GM19025 (cell line): ENCODE measurements around the gene NT5C3B.
"Not testable (repeated sequence)": the region's sequence is repeated elsewhere in the genome, so short reads cannot be mapped to it uniquely, and the experiment has no call there.

Source experiments
- ATAC-seq: cut with Tn5 transposase; IDR thresholded peaks from one replicate; pipeline ENCODE4 v1.9.1; 2021; ENCODE audit warnings: mild to moderate bottlenecking, low read depth, moderate library complexity; ENCODE audit not compliant: unreplicated experiment

NT5C3B gene

DNA sequence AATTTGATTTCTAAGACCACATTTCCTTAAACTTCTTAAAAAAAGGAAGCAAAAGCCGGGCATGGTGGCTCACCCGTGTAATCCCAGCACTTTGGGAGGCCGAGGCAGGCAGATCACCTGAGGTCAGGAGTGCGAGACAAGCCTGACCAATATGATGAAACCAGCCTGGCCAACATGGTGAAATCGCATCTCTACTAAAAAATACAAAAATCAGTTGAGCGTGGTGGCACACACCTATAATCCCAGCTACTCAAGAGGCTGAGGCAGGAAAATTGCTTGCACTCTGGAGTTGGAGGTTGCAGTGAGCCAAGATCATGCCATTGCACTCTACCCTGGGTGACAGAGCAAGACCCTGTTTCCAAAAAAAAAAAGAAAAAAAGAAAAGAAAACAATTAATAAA is 4.7 kb upstream of the NT5C3B start:
- ATAC-seq: not testable (repeated sequence)

DNA sequence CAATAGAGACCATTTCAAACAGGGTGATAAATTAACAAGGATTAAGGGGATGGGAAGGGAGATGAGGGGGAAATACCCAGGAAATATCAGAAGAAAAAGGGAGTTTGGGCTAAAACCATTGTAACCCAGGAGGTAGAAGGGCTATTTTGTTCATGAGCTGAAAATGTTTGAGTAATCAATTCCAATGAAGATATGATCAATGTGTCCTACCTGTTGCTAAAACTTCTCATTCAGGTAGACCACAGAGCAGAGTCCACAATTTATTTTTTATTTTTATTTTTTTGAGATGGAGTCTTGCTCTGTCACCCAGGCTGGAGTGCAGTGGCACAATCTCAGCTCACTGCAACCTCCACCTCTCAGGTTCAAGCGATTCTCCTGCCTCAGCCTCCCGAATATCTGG is 3.4 kb upstream of the NT5C3B start:
- ATAC-seq: not testable (repeated sequence)

- no peak for ATAC-seq
These were observed 1.9 kb upstream of the NT5C3B start, which contains the start of gene KLHL10 for GRCh38 chr17:41837761-41838538. Gene KLHL10, plus strand, starts transcription at chr17:41837825. Its CDS starts 108 bp downstream, at chr17:41837933.

- no peak for ATAC-seq
These were observed 641 bp upstream of the NT5C3B start for GRCh38 chr17:41836550-41837196.

- ATAC-seq: no peak
These were observed 725 bp downstream of the NT5C3B start for GRCh38 chr17:41835214-41835799.

DNA sequence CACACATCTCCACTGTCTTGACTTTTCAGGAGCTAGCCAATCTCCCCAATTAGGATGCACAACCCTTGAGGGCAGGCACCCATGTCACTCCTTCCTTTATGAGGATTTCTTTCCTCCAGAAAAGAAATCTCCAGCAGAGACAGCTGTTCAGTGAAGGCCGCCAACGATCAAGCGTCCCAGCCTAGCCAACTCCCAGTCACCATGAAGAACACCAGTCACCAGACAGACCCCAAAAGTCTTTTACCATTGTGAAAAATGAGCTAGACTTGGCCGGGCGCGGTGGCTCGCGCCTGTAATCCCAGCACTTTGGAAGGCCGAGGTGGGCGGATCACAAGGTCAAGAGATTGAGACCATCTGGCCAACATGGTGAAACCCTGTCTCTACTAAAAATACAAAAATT is 6.1 kb downstream of the NT5C3B start:
- ATAC-seq: not testable (repeated sequence)

DNA sequence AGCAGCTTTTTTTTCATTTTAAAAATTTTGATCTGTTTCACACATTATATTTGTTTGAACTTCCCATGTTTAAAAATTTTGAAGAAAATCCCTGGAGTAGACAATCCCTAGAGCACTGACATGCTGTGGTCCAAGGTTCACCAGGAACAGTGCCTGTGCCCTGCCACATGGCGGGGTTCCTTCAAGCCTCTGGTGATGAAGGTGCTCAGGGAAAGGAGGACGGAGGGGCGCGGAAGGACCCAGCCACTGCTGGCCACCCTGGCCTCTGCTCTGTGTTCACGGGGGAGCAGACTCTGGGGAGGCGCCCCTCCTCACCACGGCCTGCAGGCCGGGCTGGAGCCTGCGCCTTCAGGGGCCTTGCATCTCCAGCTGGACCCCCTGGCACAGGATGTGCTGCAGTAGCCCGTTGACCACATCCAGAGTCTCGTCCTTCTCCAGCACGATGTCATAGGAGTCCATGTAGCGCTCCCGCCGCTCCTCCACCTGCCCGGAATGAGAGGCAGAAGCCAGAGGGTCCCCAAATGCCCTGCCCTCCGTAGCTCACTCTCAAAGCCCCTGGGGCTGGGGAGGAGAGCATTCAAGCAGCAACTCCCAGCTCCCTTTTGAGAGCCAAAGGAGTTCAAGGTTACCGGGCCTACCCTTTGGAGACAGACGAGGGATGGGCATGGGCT is 10.7 kb downstream of the NT5C3B start:
- no peak for ATAC-seq

- ATAC-seq: no peak
These were observed 11.9 kb downstream of the NT5C3B start for GRCh38 chr17:41824086-41824485.

GRCh38 chr17:41823580-41823979 is 12.5 kb downstream of the NT5C3B start:
- ATAC-seq: no peak

- no peak for ATAC-seq
These were observed 12.9 kb downstream of the NT5C3B start for GRCh38 chr17:41823141-41823524.

GRCh38 chr17:41822216-41823140 is 13.6 kb downstream of the NT5C3B start:
- ATAC-seq: no peak

DNA sequence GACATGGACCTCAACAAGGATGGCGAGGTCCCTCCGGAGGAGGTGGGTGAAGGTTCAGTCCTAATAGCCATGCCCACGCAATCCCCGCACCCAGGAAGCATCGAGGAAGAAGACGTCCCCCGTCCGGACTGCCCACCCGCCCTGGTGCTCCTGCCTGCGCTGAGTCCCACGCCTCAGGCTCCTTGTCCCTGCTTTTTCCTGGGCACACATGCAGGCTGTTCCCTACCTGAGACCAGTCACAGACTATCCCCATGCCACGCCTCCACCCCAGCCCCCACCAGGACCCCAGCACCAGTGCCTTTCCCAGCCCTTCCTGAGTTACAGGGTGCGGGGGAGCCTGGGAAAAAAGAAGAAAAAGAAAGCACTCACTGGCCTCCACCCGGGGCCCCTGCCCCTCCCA is 14.3 kb downstream of the NT5C3B start:
- ATAC-seq: no peak

DNA sequence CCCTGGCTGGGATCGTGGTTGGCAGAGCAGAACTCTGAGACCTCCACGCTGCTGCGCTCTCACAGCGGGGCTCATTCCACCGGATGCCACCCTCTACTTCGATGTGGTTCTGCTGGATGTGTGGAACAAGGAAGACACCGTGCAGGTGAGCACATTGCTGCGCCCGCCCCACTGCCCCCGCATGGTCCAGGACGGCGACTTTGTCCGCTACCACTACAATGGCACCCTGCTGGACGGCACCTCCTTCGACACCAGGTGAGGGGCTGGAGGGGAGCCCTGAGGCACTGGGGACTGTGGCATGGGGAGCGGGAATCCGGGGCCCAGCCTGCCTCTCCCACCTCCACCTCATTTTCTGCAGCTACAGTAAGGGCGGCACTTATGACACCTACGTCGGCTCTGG is 18.0 kb downstream of the NT5C3B start:
- no peak for ATAC-seq

- ATAC-seq: no peak
These were observed 19.3 kb downstream of the NT5C3B start for GRCh38 chr17:41816637-41817320.

GRCh38 chr17:41814195-41814594 is 21.8 kb downstream of the NT5C3B start:
- ATAC-seq: no peak

DNA sequence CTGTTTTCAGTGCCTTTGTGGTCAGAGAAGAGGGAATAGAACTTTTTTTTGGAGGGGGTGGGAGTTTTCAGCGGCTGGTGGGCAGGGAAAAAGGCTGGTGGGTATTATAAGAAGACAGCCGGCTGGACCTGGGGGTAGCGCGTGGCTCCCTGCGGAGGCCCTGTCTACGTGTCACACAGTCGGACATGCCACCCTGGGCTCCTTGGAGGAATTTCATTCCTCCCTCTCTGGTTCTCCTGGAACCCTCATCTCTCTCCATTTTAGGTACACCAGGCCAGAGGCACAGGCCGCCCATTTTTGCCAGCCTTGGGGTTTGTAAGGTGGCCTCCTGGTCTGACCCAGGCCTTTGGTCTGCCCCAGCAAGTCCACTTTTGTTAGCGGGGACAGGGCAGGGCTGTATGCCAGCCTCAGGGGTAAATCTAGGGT is 22.3 kb downstream of the NT5C3B start:
- no peak for ATAC-seq

DNA sequence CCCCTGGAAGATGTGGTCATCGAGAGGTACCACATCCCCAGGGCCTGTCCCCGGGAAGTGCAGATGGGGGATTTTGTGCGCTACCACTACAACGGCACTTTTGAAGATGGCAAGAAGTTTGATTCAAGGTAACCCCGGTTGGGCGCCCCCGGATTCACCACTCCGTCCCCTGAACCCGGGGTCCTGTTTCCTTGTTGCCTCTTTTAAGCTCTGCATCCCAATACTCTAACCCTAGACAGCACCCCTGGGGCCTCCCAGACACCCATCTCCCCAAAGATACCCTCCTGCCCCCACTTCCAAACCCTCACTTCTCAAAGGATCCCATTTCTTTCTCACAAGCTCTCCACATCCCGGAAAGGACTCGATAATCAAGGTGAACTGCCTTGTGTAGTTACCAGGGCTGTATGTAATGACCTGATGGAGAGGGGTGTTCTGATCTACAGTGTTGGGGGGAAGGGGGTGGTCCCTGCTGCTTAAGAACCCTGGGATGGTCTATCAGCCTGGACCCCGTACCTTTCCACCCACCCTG is 22.8 kb downstream of the NT5C3B start:
- ATAC-seq: no peak

DNA sequence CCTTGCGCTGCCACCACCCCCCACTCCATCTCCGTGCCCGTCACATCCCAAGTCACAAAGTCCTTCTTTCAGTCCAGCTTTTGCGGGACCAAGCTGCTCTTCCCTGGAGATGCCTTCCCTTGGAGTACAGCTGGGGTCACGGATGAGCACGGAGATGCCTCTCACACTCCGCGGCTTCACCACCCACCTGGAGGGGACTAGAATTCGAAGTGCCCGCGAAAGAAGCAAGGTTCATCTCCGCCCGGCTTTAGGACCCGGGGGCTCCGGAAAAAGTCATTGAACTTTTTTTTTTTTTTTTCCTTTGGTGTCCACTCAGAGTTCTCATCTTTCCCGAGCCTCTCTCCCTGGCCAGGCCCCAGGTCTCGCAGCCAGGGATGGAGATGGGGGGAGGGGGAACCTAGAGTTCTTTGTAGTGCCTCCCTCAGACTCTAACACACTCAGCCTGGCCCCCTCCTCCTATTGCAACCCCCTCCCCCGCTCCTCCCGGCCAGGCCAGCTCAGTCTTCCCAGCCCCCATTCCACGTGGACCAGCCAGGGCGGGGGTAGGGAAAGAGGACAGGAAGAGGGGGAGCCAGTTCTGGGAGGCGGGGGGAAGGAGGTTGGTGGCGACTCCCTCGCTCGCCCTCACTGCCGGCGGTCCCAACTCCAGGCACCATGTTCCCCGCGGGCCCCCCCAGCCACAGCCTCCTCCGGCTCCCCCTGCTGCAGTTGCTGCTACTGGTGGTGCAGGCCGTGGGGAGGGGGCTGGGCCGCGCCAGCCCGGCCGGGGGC is 23.5 kb downstream of the NT5C3B start, which contains the start of gene FKBP10:
TSS of gene FKBP10 (plus strand) at position 624 of the 771 bp plus-strand sequence. CDS start at position 655, 31 bp downstream.
- ATAC-seq: no peak
